Trophoblast cell (in vitro differentiated cells and primary cell): Measurements from ENCODE around the gene ZKSCAN3.
A peak's percentile ranks its signal among the peaks of the same experiment; 100 is the strongest.
"Not testable (repeated sequence)": the region's sequence is repeated elsewhere in the genome, so short reads cannot be mapped to it uniquely, and the experiment has no call there.

Experiments used
- DNase-seq, 2 donors: peaks; one replicate each; pipeline ENCODE4 v3.0.0-alpha.2; 2016
- H2AFZ ChIP-seq: 2 replicates; pipeline ENCODE4 v1.6.1; 2013; ENCODE audit warnings: low read length, moderate library complexity, mild to moderate bottlenecking; ENCODE audit not compliant: insufficient read depth, poor library complexity
- H2AK5ac ChIP-seq: 2 replicates; pipeline ENCODE4 v1.6.1; 2013; ENCODE audit warnings: mild to moderate bottlenecking, low read length
- H2BK120ac ChIP-seq: 2 replicates; pipeline ENCODE4 v1.6.1; 2013; ENCODE audit warnings: low read length, mild to moderate bottlenecking, moderate library complexity; ENCODE audit not compliant: insufficient read depth, poor library complexity
- H2BK12ac ChIP-seq: 2 replicates; pipeline ENCODE4 v1.6.1; 2013; ENCODE audit warnings: mild to moderate bottlenecking, low read length, moderate library complexity
- H2BK5ac ChIP-seq: 2 replicates; pipeline ENCODE4 v1.6.1; 2013; ENCODE audit warnings: low read length, low read depth, moderate library complexity, mild to moderate bottlenecking; ENCODE audit not compliant: poor library complexity
- H3K14ac ChIP-seq: 2 replicates; pipeline ENCODE4 v1.6.1; 2013; ENCODE audit warnings: mild to moderate bottlenecking, low read length
- H3K18ac ChIP-seq: 2 replicates; pipeline ENCODE4 v1.6.1; 2013; ENCODE audit warnings: mild to moderate bottlenecking, low read length
- H3K23ac ChIP-seq: 2 replicates; pipeline ENCODE4 v1.6.1; 2013; ENCODE audit warnings: low read length
- H3K27ac ChIP-seq: 2 replicates; pipeline ENCODE4 v1.5.1; 2013; ENCODE audit warnings: low read depth, mild to moderate bottlenecking, inconsistent platforms, low read length, moderate library complexity
- H3K27me3 ChIP-seq: 2 replicates; pipeline ENCODE4 v1.6.1; 2013; ENCODE audit warnings: inconsistent platforms, mild to moderate bottlenecking, low read length, moderate library complexity; ENCODE audit not compliant: insufficient read depth
- H3K36me3 ChIP-seq, 2 experiments: 1 replicate in 1 of 2; 2 replicates in 1 of 2; pipeline ENCODE4 v1.6.1; 2013; ENCODE audit warnings: low read length in 2 of 2, mild to moderate bottlenecking in 2 of 2, moderate library complexity in 1 of 2; ENCODE audit not compliant: insufficient read depth in 2 of 2, control insufficient read depth in 1 of 2
- H3K4ac ChIP-seq: 2 replicates; pipeline ENCODE4 v1.6.1; 2013; ENCODE audit warnings: low read depth, mild to moderate bottlenecking, low read length, moderate library complexity
- H3K4me1 ChIP-seq, 2 experiments: 1 replicate in 1 of 2; 2 replicates in 1 of 2; pipeline ENCODE4 v1.6.1; 2013; ENCODE audit warnings: low read length in 2 of 2, mild to moderate bottlenecking in 2 of 2, moderate library complexity in 1 of 2; ENCODE audit not compliant: insufficient read depth in 2 of 2, control insufficient read depth in 1 of 2
- H3K4me2 ChIP-seq: 2 replicates; pipeline ENCODE4 v1.6.1; 2013; ENCODE audit warnings: inconsistent platforms, mild to moderate bottlenecking, low read length, moderate library complexity
- H3K4me3 ChIP-seq: 2 replicates; pipeline ENCODE4 v1.5.1; 2013; ENCODE audit warnings: mild to moderate bottlenecking, low read depth, low read length, inconsistent platforms
- H3K79me1 ChIP-seq: one replicate; pipeline ENCODE4 v1.6.1; 2013; ENCODE audit warnings: low read length
- H3K79me2 ChIP-seq: 2 replicates; pipeline ENCODE4 v1.6.1; 2013; ENCODE audit warnings: low read length, mild to moderate bottlenecking; ENCODE audit not compliant: control insufficient read depth, insufficient read depth, poor library complexity
- H3K9ac ChIP-seq: 2 replicates; pipeline ENCODE4 v1.6.1; 2013; ENCODE audit warnings: mild to moderate bottlenecking, low read length
- H3K9me3 ChIP-seq: 2 replicates; pipeline ENCODE4 v1.6.1; 2013; ENCODE audit warnings: low read depth, mild to moderate bottlenecking, control low read depth, inconsistent platforms, low read length; ENCODE audit not compliant: insufficient read depth
- H4K12ac ChIP-seq: 2 replicates; pipeline ENCODE4 v1.6.1; 2013; ENCODE audit warnings: low read depth, mild to moderate bottlenecking, low read length, moderate library complexity
- H4K8ac ChIP-seq: 2 replicates; pipeline ENCODE4 v1.6.1; 2013; ENCODE audit warnings: low read depth, mild to moderate bottlenecking, low read length, moderate library complexity
- H4K91ac ChIP-seq: one replicate; pipeline ENCODE4 v1.6.1; 2013; ENCODE audit warnings: low read depth, mild to moderate bottlenecking, low read length, moderate library complexity
- WGBS: extraction: QIAGEN DNeasy Blood & Tissue Kit; methylation state at CpG from one replicate; pipeline ENCODE4 v1.1.7; 2013; ENCODE audit warnings: missing lambda C conversion rate; ENCODE audit not compliant: insufficient read length, insufficient coverage; ENCODE audit errors: extremely low coverage; 5-methylcytosine and 5-hydroxymethylcytosine counted together

The ZKSCAN3 gene

DNA sequence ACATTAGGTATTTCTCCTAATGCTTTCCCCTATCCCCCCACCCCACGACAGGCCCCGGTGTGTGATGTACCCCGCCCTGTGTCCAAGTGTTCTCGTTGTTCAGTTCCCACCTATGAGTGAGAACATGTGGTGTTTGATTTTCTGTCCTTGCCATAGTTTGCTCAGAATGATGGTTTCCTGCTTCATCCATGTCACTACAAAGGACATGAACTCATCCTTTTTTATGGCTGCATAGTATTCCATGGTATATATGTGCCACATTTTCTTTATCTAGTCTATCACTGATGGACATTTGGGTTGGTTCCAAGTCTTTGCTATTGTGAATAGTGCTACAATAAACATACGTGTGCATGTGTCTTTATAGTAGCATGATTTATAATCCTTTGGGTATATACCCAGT is 54.2 kb downstream of the ZKSCAN3 start:
- H3K4me3 ChIP-seq, H2AK5ac ChIP-seq, H3K79me1 ChIP-seq, H4K12ac ChIP-seq, H3K27ac ChIP-seq, H3K4ac ChIP-seq, H3K14ac ChIP-seq, H3K9me3 ChIP-seq, H2BK120ac ChIP-seq, H2AFZ ChIP-seq, H3K79me2 ChIP-seq, H3K23ac ChIP-seq, H3K9ac ChIP-seq, H4K91ac ChIP-seq, H3K4me2 ChIP-seq, H2BK12ac ChIP-seq, DNase-seq, H3K18ac ChIP-seq, H3K27me3 ChIP-seq, H2BK5ac ChIP-seq, H3K36me3 ChIP-seq, H4K8ac ChIP-seq, H3K4me1 ChIP-seq: not testable (repeated sequence)
- WGBS = no CpG with 5 or more reads among the region's 5 CpGs

DNA sequence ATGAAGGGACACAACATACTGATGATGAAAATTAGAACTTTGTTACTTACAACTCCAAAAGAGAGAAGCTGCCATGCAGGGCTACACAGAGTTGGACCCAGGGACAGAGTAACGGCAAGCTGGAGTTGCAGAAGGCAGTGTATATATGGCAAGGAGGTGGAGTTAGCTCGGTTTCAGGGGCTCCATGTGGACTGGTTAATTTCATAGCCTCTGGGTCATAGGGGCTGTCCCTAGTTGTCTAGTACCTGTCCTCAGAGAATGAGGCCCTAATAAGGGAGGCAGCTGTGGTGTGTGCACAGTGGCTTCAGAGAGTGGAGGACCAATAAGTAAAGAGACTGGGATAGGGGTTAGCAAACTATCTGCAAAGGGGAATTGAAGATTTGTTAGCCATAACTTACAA is 57.7 kb downstream of the ZKSCAN3 start:
- no peak overlapping the region for H2BK12ac ChIP-seq
- H3K27ac ChIP-seq = no peak overlapping the region
- DNase-seq = no peak
- no CpG with 5 or more reads among the region's 2 CpGs for WGBS
- no peak overlapping the region for H4K8ac ChIP-seq
- H2BK120ac ChIP-seq = no peak overlapping the region
- no peak overlapping the region for H2AK5ac ChIP-seq
- H3K27me3 ChIP-seq = no peaks in the 10 kb centered on the region
- no peaks in the 10 kb centered on the region for H3K4me1 ChIP-seq
- H4K91ac ChIP-seq = no peak overlapping the region
- no peak overlapping the region for H3K4me2 ChIP-seq
- no peak overlapping the region for H3K14ac ChIP-seq
- no peak overlapping the region for H3K9ac ChIP-seq
- H3K79me2 ChIP-seq = no peaks in the 10 kb centered on the region
- no peak overlapping the region for H3K4me3 ChIP-seq
- no peak overlapping the region for H3K23ac ChIP-seq
- no peak overlapping the region for H3K18ac ChIP-seq
- no peak overlapping the region for H3K4ac ChIP-seq
- no peaks in the 10 kb centered on the region for H3K9me3 ChIP-seq
- H3K79me1 ChIP-seq = no peaks in the 10 kb centered on the region
- no peak overlapping the region for H2BK5ac ChIP-seq
- H2AFZ ChIP-seq = no peak overlapping the region
- H3K36me3 ChIP-seq = no peaks in the 10 kb centered on the region
- H4K12ac ChIP-seq = no peak overlapping the region

DNA sequence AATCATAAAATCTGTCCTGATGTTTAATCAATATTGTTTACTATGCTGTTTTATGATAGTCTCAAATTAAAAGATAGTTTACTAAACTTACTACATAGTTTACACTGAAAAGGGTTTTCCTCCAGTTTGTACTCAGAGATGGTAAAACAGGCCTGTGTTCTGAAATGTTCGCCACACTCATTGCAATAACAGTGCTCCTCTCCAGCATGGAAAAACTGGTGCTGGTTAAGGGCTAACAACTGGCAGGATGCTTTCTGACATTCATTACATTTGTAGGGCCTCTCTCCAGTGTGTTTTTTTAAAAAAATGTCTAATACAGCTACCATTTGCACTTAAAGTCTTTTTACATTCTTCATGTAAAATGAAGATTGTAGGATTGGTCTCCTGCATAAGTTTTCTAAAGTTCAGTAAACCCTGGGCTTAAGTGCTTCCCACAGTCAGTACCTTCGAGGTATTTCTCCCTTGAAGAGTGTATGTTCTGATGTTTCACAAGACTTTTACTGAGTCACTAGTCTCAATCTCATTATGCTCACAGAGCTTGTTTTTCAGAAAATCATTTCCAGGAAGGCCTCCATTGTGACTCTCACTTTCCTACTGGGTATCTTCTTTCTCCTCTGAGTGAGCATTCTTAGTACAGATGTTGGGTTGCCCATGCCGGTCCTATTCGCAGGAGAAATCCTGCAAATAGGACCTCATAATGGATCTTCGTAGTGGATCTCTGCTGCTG is 58.5 kb downstream of the ZKSCAN3 start:
- no peaks in the 10 kb centered on the region for H3K27me3 ChIP-seq
- no peaks in the 10 kb centered on the region for H3K79me1 ChIP-seq
- no peak overlapping the region for H2AFZ ChIP-seq
- no peak overlapping the region for H2BK12ac ChIP-seq
- H3K23ac ChIP-seq = no peak overlapping the region
- no peaks in the 10 kb centered on the region for H3K4me1 ChIP-seq
- WGBS = no CpG with 5 or more reads among the region's 5 CpGs
- no peak overlapping the region for H3K4me3 ChIP-seq
- DNase-seq = peak in 1 of 2 donors; percentile 15
- H3K9me3 ChIP-seq = no peaks in the 10 kb centered on the region
- no peak overlapping the region for H4K8ac ChIP-seq
- H3K27ac ChIP-seq = no peak overlapping the region
- no peaks in the 10 kb centered on the region for H3K36me3 ChIP-seq
- H2AK5ac ChIP-seq = no peak overlapping the region
- H2BK120ac ChIP-seq = no peak overlapping the region
- no peak overlapping the region for H3K4ac ChIP-seq
- H4K12ac ChIP-seq = no peak overlapping the region
- H3K4me2 ChIP-seq = no peak overlapping the region
- H3K14ac ChIP-seq = no peak overlapping the region
- no peaks in the 10 kb centered on the region for H3K79me2 ChIP-seq
- H3K18ac ChIP-seq = no peak overlapping the region
- H4K91ac ChIP-seq = no peak overlapping the region
- H3K9ac ChIP-seq = no peak overlapping the region
- H2BK5ac ChIP-seq = no peak overlapping the region

DNA sequence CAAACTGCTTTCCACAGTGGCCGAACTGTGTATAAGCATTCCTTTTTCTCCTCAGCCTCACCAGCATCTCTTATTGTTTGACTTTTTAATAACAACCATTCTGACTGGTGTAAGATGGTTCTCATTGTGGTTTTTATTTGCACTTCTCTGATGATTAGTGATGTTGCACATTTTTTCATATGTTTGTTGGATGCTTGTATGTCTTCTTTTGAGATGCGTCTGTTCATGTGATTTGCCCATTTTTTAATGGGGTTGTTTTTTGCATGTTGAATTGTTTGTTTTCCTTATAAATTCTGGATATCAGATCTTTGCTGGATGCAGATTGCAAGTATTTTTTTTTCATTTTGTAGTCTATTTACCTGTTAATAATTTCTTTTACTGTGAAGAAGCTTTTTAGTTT is 61.0 kb downstream of the ZKSCAN3 start:
- no CpG with 5 or more reads among the region's 2 CpGs for WGBS
- Histone ChIP-seq H3K4me3 (no peak overlapping the region), H4K12ac (no peak overlapping the region), H4K8ac (no peak overlapping the region), H3K9ac (no peak overlapping the region), H3K36me3 (no peaks in the 10 kb centered on the region), H3K14ac (no peak overlapping the region), H3K23ac (no peak overlapping the region), H4K91ac (no peak overlapping the region), H2AFZ (no peak overlapping the region), H3K9me3 (no peaks in the 10 kb centered on the region), H2BK120ac (no peak overlapping the region), H2AK5ac (no peak overlapping the region), H3K18ac (no peak overlapping the region), H3K4me1 (no peaks in the 10 kb centered on the region), H3K4me2 (no peak overlapping the region), H3K27me3 (no peaks in the 10 kb centered on the region), H2BK12ac (no peak overlapping the region), H3K27ac (no peak overlapping the region), H3K79me1 (no peaks in the 10 kb centered on the region), H3K4ac (no peak overlapping the region), H3K79me2 (no peaks in the 10 kb centered on the region), H2BK5ac (no peak overlapping the region)
- DNase-seq = no peak
